GM12878 (cell line): ENCODE results near the gene TNFSF8. TPM values are rescaled to one million over a fixed set of nuclear protein-coding genes. Genes with fewer than 3 reads are reported as not detected.
A peak's percentile ranks its signal among the peaks of the same experiment; 100 is the strongest.

Source experiments
- ATAC-seq: fragments of 200-7000 bp; cut with Tn5 transposase; 3 replicates; pipeline ENCODE4 v1.9.1; 2020; ENCODE audit warnings: mild to moderate bottlenecking, moderate library complexity
- BruUV-seq: library from RNA; stranded (reverse); fragments of 400-500 nt; replicated peaks from 2 replicates; lab custom pipeline; 2021; lab: Mats Ljungman, UMichigan
- CTCF ChIA-PET: fragments of 300-600 bp; sonication (Branson Sonifier 250); formaldehyde crosslinking; extraction: SDS; loops from one replicate; lab custom pipeline; 2021; ENCODE audit warnings: inconsistent platforms; lab: Yijun Ruan, JAX
- POLR2A ChIA-PET: fragments of 350-600 bp; formaldehyde crosslinking; extraction: SDS; loops from one replicate; lab custom pipeline; 2021; ENCODE audit warnings: inconsistent platforms; lab: Charles Lee
- RAD21 ChIA-PET: fragments of 300-600 bp; sonication (Branson Sonifier 250); formaldehyde crosslinking; loops from one replicate; lab custom pipeline; 2023; ENCODE audit warnings: antibody characterized with exemption; ENCODE audit not compliant: unreplicated experiment; lab: Charles Lee
- SMC1A ChIA-PET: fragments of 300-600 bp; sonication (Branson Sonifier 250); formaldehyde crosslinking; loops from one replicate; lab custom pipeline; 2023; ENCODE audit not compliant: unreplicated experiment, uncharacterized antibody; lab: Charles Lee
- DNase-seq: peaks from one replicate; pipeline ENCODE4 v3.0.0-alpha.2; 2011; ENCODE audit warnings: low read depth, low spot score
- FAIRE-seq: peaks from 3 replicates; lab custom pipeline; 2011; peaks lifted over from hg19 to GRCh38; lab: Jason Lieb, UNC
- H2AFZ ChIP-seq: 2 replicates; pipeline ENCODE4 v1.6.0; 2011; ENCODE audit warnings: low read depth, low read length, control low read depth; ENCODE audit not compliant: control insufficient read depth
- H3K27ac ChIP-seq: 2 replicates; pipeline ENCODE4 v1.5.1; 2011; ENCODE audit warnings: control low read depth; ENCODE audit not compliant: control insufficient read depth, insufficient read depth
- H3K27me3 ChIP-seq, 2 experiments: replicated peaks in 1 of 2; 2 replicates each; pipeline versions ENCODE4 v1.6.0 to v1.6.1; 2011; ENCODE audit warnings: low read length in 1 of 2; ENCODE audit not compliant: control insufficient read depth in 2 of 2, insufficient read depth in 2 of 2
- H3K36me3 ChIP-seq, 2 experiments: 2 replicates each; pipeline ENCODE4 v1.5.1; 2011; ENCODE audit warnings: low read length in 1 of 2; ENCODE audit not compliant: control insufficient read depth in 2 of 2, insufficient read depth in 2 of 2
- H3K4me1 ChIP-seq: 2 replicates; pipeline ENCODE4 v1.6.1; 2011; ENCODE audit warnings: mild to moderate bottlenecking, low read length, moderate library complexity, mixed read lengths; ENCODE audit not compliant: control insufficient read depth, insufficient read depth
- H3K4me2 ChIP-seq: 2 replicates; pipeline ENCODE4 v1.6.0; 2011; ENCODE audit warnings: control low read depth; ENCODE audit not compliant: control insufficient read depth, insufficient read depth
- H3K4me3 ChIP-seq: fragments of 200-600 bp; sonication (generic); 2 replicates; pipeline ENCODE4 v1.5.1; 2016
- H3K79me2 ChIP-seq: 2 replicates; pipeline ENCODE4 v1.6.0; 2011; ENCODE audit warnings: low read length; ENCODE audit not compliant: control insufficient read depth, insufficient read depth
- H3K9ac ChIP-seq: 2 replicates; pipeline ENCODE4 v1.8.0; 2011; ENCODE audit warnings: low read length, control low read depth, mixed read lengths; ENCODE audit not compliant: control insufficient read depth, insufficient read depth
- H3K9me3 ChIP-seq: replicated peaks from 3 replicates; pipeline ENCODE4 v1.5.1; 2011; ENCODE audit warnings: mild to moderate bottlenecking, low read length; ENCODE audit not compliant: control insufficient read depth, insufficient read depth
- H4K20me1 ChIP-seq: 2 replicates; pipeline ENCODE4 v1.6.0; 2011; ENCODE audit not compliant: control insufficient read depth, insufficient read depth
- BRCA1 ChIP-seq: IDR thresholded peaks from 2 replicates; pipeline ENCODE4 v1.6.1; 2011; ENCODE audit warnings: low read depth, low read length, improper control_type of control experiment
- EZH2 ChIP-seq: IDR thresholded peaks from 2 replicates; pipeline ENCODE4 v1.6.1; 2012; ENCODE audit warnings: low read depth, mild to moderate bottlenecking, control low read depth, inconsistent platforms, low read length, borderline replicate concordance; ENCODE audit not compliant: control insufficient read depth
- HDGF ChIP-seq: fragments of 450-650 bp; IDR thresholded peaks from 2 replicates; pipeline ENCODE4 v1.6.1; 2016; ENCODE audit warnings: antibody characterized with exemption
- MYC ChIP-seq: IDR thresholded peaks from 2 replicates; pipeline ENCODE4 v1.6.1; 2011; ENCODE audit warnings: mild to moderate bottlenecking, low read length, moderate library complexity, inconsistent platforms; ENCODE audit not compliant: insufficient read depth, insufficient replicate concordance, insufficient read length, severe bottlenecking
- POLR2AphosphoS5 ChIP-seq: IDR thresholded peaks from 2 replicates; pipeline ENCODE4 v1.6.1; 2011; ENCODE audit warnings: mild to moderate bottlenecking, low read length, inconsistent platforms
- SPI1 ChIP-seq: IDR thresholded peaks from 2 replicates; pipeline ENCODE4 v1.6.1; 2011; ENCODE audit warnings: low read depth, mild to moderate bottlenecking, low read length, moderate library complexity, borderline replicate concordance; ENCODE audit not compliant: insufficient read depth
- SUZ12 ChIP-seq: fragments of 200-600 bp; sonication (generic); IDR thresholded peaks from one replicate; pipeline ENCODE4 v1.6.1; 2018; ENCODE audit warnings: antibody characterized with exemption, mild to moderate bottlenecking; ENCODE audit not compliant: unreplicated experiment
- ZNF274 ChIP-seq: IDR thresholded peaks from one replicate; pipeline ENCODE4 v1.8.0; 2011; ENCODE audit not compliant: insufficient read length, insufficient read depth
- ZNF384 ChIP-seq: IDR thresholded peaks from 2 replicates; pipeline ENCODE4 v1.6.1; 2012; ENCODE audit warnings: low read depth, mild to moderate bottlenecking, low read length, improper control_type of control experiment, borderline replicate concordance
- WGBS: methylation state at CpG from one replicate; pipeline ENCODE4 v1.1.6; 2016; ENCODE audit warnings: low lambda C conversion rate; ENCODE audit not compliant: insufficient replicate concordance, insufficient coverage; ENCODE audit errors: missing lambda C conversion rate; 5-methylcytosine and 5-hydroxymethylcytosine counted together
- in situ Hi-C: fragments of 300-500 bp; cut with MboI; formaldehyde crosslinking; loops from 9 replicates; pipeline ENCODE4 v1.14.3; 2018; ENCODE audit warnings: mixed read lengths
- intact Hi-C: fragments of 100-400 bp; cut with micrococcal nuclease; formaldehyde crosslinking; loops from one replicate; pipeline ENCODE4 v1.14.2; 2022; ENCODE audit not compliant: unreplicated experiment
- polyA plus RNA-seq, 11 experiments: library from polyadenylated mRNA; depleted of rRNA in 4 of 11; unstranded in 6 of 11; stranded (reverse) in 5 of 11; fragments of >200 nt; fragmentation: Nextera tagmentation in 4 of 11; fragmentation: Illumina TruSeq in 1 of 11; extraction: Ambion mirVana in 4 of 11; extraction: Trizol in 1 of 11; gene quantifications; 1 replicate in 1 of 11; 2 replicates in 10 of 11; pipeline versions ENCODE4 v1.2.1 to v1.2.3, GENCODE V29; 2011 to 2016; ENCODE audit warnings: inconsistent platforms in 2 of 11, missing spikeins in 2 of 11, low read depth in 1 of 11
- total RNA-seq, 4 experiments: library from RNA; depleted of rRNA in 3 of 4; stranded (reverse); fragments of >200 nt in 3 of 4; fragmentation: Illumina TruSeq in 1 of 4; extraction: Trizol in 1 of 4; gene quantifications; 2 replicates each; pipeline versions ENCODE4 v1.2.1 to v1.2.3, GENCODE V29; 2013 to 2021
- TF ChIP-seq, protein P1 (sequence below): fragments of 150-350 bp; IDR thresholded peaks from 2 replicates; pipeline ENCODE4 v1.6.1; 2016; ENCODE audit warnings: low read depth, low read length

TNFSF8 gene
- total and polyA plus RNA-seq, 10 of the 15 experiments (the other 5 are each of a cell fraction or from before 2014, with no cell fraction given), result 0.10 to 0.29 (median 0.15) TPM; not detected in 7

DNA sequence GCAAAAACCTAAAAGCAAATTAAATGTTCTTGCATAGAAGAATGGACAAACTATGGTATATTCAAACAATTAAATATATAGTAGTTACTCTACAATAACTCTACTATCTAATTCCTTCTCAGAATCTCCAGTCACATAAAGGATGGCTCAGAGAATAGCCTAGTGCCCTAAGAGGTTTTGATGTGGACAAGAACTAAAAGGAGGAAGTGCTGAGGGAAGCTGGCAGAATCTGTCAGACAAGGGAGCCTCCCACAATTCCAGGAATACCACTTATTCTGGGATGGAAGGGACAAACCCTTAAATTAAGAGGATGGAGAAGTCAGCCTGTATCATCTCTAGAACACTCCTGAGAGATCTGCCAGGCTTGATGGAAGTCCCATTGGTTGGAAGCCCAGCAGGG lies 30.4 kb downstream of the TNFSF8 start:
- FAIRE-seq (no peak), DNase-seq (no peak)
- POLR2A ChIA-PET, result no interaction called here
- in situ Hi-C loops (no loop called here), intact Hi-C loops (no loop called here)
- no peaks in the 10 kb centered on the region for H3K9me3 ChIP-seq
- SMC1A ChIA-PET, result interaction anchor here (0.5 to 1.4 kb wide), 4 partner anchors 9 to 741 kb away, joined by 3 to 5 read pairs (median 4); no protein-coding TSS in a partner anchor
- H3K36me3 ChIP-seq, result no peaks in the 10 kb centered on the region
- H3K4me2 ChIP-seq, result no peak overlapping the region
- BruUV-seq, result no TSS peak
- no peaks in the 10 kb centered on the region for H4K20me1 ChIP-seq
- H3K79me2 ChIP-seq, result no peaks in the 10 kb centered on the region
- TF ChIP-seq SPI1 (0 out of 2 replicates have a peak, but pooled peaks have one; percentile 7), ZNF274 (no peak)
- TF ChIP-seq, all 136 proteins: peak for 1
- no peak for ATAC-seq
- H3K27ac ChIP-seq, result no peak overlapping the region
- H2AFZ ChIP-seq, result no peak overlapping the region
- H3K27me3 ChIP-seq, result no peaks in the 10 kb centered on the region
- H3K4me3 ChIP-seq, result no peak overlapping the region
- ChIA-PET CTCF (interaction anchor here (0.7 to 1.4 kb wide), 6 partner anchors 10 to 219 kb away, joined by 3 to 5 read pairs (median 3); no protein-coding TSS in a partner anchor), RAD21 (interaction anchor here (1.6 kb wide), 1 partner anchor 114 kb away, joined by 5 read pairs; no protein-coding TSS in a partner anchor)
- no peak overlapping the region for H3K9ac ChIP-seq
- no peaks in the 10 kb centered on the region for H3K4me1 ChIP-seq

DNA sequence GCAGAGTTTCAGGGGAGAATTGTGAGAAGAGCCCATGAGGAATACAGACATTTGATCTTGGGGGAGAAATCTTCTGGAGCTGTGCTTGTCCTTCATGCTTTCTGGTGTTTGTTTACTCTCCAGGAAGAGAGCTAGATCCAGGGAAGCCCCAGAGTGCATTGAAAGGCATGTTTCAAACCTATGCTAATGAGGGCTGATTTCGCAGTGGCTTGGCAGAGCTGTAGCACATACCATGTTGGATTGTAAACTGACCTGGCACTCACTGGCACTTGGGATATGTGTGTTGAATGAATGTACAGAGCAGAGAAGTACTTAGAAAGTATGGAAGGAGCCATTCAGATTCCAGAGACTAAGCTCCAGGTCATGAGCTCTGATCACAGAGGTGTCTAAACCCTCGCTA lies 30.9 kb downstream of the TNFSF8 start:
- H3K4me2 ChIP-seq, result no peak overlapping the region
- BruUV-seq, result no TSS peak
- H4K20me1 ChIP-seq, result no peaks in the 10 kb centered on the region
- no peaks in the 10 kb centered on the region for H3K9me3 ChIP-seq
- no peak overlapping the region for H3K4me3 ChIP-seq
- no peaks in the 10 kb centered on the region for H3K36me3 ChIP-seq
- POLR2A ChIA-PET, result no interaction called here
- CTCF ChIA-PET, result interaction anchor here (0.7 to 1.4 kb wide), 6 partner anchors 11 to 238 kb away, joined by 3 to 5 read pairs (median 3); no protein-coding TSS in a partner anchor
- H3K27me3 ChIP-seq, result no peaks in the 10 kb centered on the region
- no peak for DNase-seq
- no peaks in the 10 kb centered on the region for H3K79me2 ChIP-seq
- H3K9ac ChIP-seq, result no peak overlapping the region
- SMC1A ChIA-PET, result interaction anchor here (0.5 to 1.4 kb wide), 3 partner anchors 10 to 742 kb away, joined by 3 to 4 read pairs (median 3); no protein-coding TSS in a partner anchor
- no peak overlapping the region for H2AFZ ChIP-seq
- in situ Hi-C loops (no loop called here), intact Hi-C loops (no loop called here)
- H3K4me1 ChIP-seq, result no peaks in the 10 kb centered on the region
- H3K27ac ChIP-seq, result no peak overlapping the region
- FAIRE-seq, result no peak
- RAD21 ChIA-PET, result interaction anchor here (0.8 to 1.6 kb wide), 2 partner anchors 115 to 219 kb away, joined by 3 to 5 read pairs; no protein-coding TSS in a partner anchor
- 6% methylated on average over 2 of the region's 2 CpGs for WGBS
- no peak for ATAC-seq
- TF ChIP-seq HDGF (no peak), MYC (no peak), POLR2AphosphoS5 (no peak), BRCA1 (no peak), ZNF384 (no peak), EZH2 (no peak), SUZ12 (no peak)
- TF ChIP-seq, protein P1, sequence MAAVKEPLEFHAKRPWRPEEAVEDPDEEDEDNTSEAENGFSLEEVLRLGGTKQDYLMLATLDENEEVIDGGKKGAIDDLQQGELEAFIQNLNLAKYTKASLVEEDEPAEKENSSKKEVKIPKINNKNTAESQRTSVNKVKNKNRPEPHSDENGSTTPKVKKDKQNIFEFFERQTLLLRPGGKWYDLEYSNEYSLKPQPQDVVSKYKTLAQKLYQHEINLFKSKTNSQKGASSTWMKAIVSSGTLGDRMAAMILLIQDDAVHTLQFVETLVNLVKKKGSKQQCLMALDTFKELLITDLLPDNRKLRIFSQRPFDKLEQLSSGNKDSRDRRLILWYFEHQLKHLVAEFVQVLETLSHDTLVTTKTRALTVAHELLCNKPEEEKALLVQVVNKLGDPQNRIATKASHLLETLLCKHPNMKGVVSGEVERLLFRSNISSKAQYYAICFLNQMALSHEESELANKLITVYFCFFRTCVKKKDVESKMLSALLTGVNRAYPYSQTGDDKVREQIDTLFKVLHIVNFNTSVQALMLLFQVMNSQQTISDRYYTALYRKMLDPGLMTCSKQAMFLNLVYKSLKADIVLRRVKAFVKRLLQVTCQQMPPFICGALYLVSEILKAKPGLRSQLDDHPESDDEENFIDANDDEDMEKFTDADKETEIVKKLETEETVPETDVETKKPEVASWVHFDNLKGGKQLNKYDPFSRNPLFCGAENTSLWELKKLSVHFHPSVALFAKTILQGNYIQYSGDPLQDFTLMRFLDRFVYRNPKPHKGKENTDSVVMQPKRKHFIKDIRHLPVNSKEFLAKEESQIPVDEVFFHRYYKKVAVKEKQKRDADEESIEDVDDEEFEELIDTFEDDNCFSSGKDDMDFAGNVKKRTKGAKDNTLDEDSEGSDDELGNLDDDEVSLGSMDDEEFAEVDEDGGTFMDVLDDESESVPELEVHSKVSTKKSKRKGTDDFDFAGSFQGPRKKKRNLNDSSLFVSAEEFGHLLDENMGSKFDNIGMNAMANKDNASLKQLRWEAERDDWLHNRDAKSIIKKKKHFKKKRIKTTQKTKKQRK, result no peak
